B cell (primary cell): Measurements from ENCODE around the gene SLC9A7. TPM values are rescaled to one million over a fixed set of nuclear protein-coding genes. Genes with fewer than 3 reads are reported as not detected.

ENCODE experiments used
- ATAC-seq: fragments of 200-7000 bp; cut with Tn5 transposase; one replicate; pipeline ENCODE4 v1.10.0; 2021; ENCODE audit warnings: low read depth, mild to moderate bottlenecking, moderate number of reproducible peaks, moderate library complexity
- CTCF ChIA-PET: fragments of 350-600 bp; sonication (Branson Sonifier 250); formaldehyde crosslinking; loops from one replicate; lab custom pipeline; 2021; ENCODE audit warnings: antibody characterized with exemption, inconsistent platforms; lab: Charles Lee
- POLR2A ChIA-PET: fragments of 350-600 bp; sonication (Branson Sonifier 250); formaldehyde crosslinking; loops from one replicate; lab custom pipeline; 2021; ENCODE audit warnings: antibody characterized with exemption; lab: Charles Lee
- DNase-seq: peaks from one replicate; pipeline ENCODE4 v3.0.0; 2013
- H2AFZ ChIP-seq: 2 replicates; pipeline ENCODE4 v1.6.1; 2012; ENCODE audit warnings: mild to moderate bottlenecking, low read depth, low read length; ENCODE audit not compliant: insufficient read depth, poor library complexity, severe bottlenecking
- H3K27ac ChIP-seq, 2 donors: 1 replicate in 1 of 2; 2 replicates in 1 of 2; pipeline ENCODE4 v1.5.1; 2012 to 2013; ENCODE audit warnings: low read length in 2 of 2, mild to moderate bottlenecking in 2 of 2, moderate library complexity in 1 of 2
- H3K27me3 ChIP-seq, 4 experiments: fragments of 200-600 bp in 1 of 4; sonication (generic) in 1 of 4; replicated peaks in 1 of 4; 1 replicate in 2 of 4; 2 replicates in 2 of 4; pipeline versions ENCODE4 v1.6.1 to v1.7.0; 2013 to 2016; ENCODE audit warnings: low read length in 3 of 4, mild to moderate bottlenecking in 2 of 4, mixed read lengths in 1 of 4, moderate library complexity in 1 of 4; ENCODE audit not compliant: insufficient read depth in 4 of 4, control insufficient read depth in 3 of 4; ENCODE audit errors: control extremely low read depth in 1 of 4
- H3K36me3 ChIP-seq, 2 experiments: replicated peaks in 1 of 2; 1 replicate in 1 of 2; 2 replicates in 1 of 2; pipeline versions ENCODE4 v1.6.1 to v1.7.1; 2013; ENCODE audit warnings: low read length in 1 of 2; ENCODE audit not compliant: insufficient read depth in 2 of 2, control insufficient read depth in 1 of 2; ENCODE audit errors: control extremely low read depth in 1 of 2, extremely low read depth in 1 of 2
- H3K4me1 ChIP-seq, 2 donors: fragments of 200-600 bp in 1 of 2; sonication (generic) in 1 of 2; 1 replicate in 1 of 2; 2 replicates in 1 of 2; pipeline versions ENCODE4 v1.5.1 to v1.6.1; 2013 to 2017; ENCODE audit warnings: low read length in 2 of 2; ENCODE audit not compliant: control insufficient read depth in 2 of 2, insufficient read depth in 2 of 2
- H3K4me2 ChIP-seq: replicated peaks from 2 replicates; pipeline ENCODE3; 2012; ENCODE audit warnings: mild to moderate bottlenecking, low read depth, low read length; ENCODE audit not compliant: poor library complexity, severe bottlenecking
- H3K4me3 ChIP-seq, 5 experiments: fragments of 200-600 bp in 1 of 5; sonication (generic) in 1 of 5; 1 replicate in 3 of 5; 2 replicates in 2 of 5; pipeline versions ENCODE4 v1.5.1 to v1.7.0; 2011 to 2016; ENCODE audit warnings: low read length in 4 of 5, mild to moderate bottlenecking in 4 of 5, low read depth in 2 of 5, control low read depth in 1 of 5, moderate library complexity in 1 of 5; ENCODE audit not compliant: insufficient read depth in 1 of 5; ENCODE audit errors: control extremely low read depth in 1 of 5, extremely low read depth in 1 of 5
- H3K79me2 ChIP-seq: fragments of 200-600 bp; sonication (generic); one replicate; pipeline ENCODE4 v1.6.0; 2016; ENCODE audit warnings: low read length; ENCODE audit not compliant: control insufficient read depth, insufficient read depth
- H3K9ac ChIP-seq: fragments of 200-600 bp; sonication (generic); 2 replicates; pipeline ENCODE4 v1.6.1; 2017; ENCODE audit warnings: mild to moderate bottlenecking, low read length, moderate library complexity
- H3K9me3 ChIP-seq, 3 donors: one replicate each; pipeline versions ENCODE4 v1.6.1 to v1.7.1; 2013; ENCODE audit warnings: low read length in 2 of 3; ENCODE audit not compliant: control insufficient read depth in 2 of 3, insufficient read depth in 1 of 3; ENCODE audit errors: control extremely low read depth in 1 of 3
- H4K20me1 ChIP-seq: 2 replicates; pipeline ENCODE4 v1.6.0; 2012; ENCODE audit warnings: mild to moderate bottlenecking, low read length; ENCODE audit not compliant: insufficient read depth, control insufficient read depth, poor library complexity, severe bottlenecking
- H3K27ac Mint-ChIP-seq: one replicate; pipeline ENCODE4 v1.8.0; 2021; ENCODE audit warnings: mixed read lengths
- H3K27me3 Mint-ChIP-seq: one replicate; pipeline ENCODE4 v1.8.0; 2021; ENCODE audit warnings: mixed read lengths
- H3K4me1 Mint-ChIP-seq: one replicate; pipeline ENCODE4 v1.8.0; 2021; ENCODE audit warnings: mixed read lengths
- H3K4me3 Mint-ChIP-seq: one replicate; pipeline ENCODE4 v1.8.0; 2021; ENCODE audit warnings: mixed read lengths
- H3K9me3 Mint-ChIP-seq: one replicate; pipeline ENCODE4 v1.8.0; 2022; ENCODE audit warnings: mixed read lengths; ENCODE audit not compliant: insufficient read depth
- EZH2 ChIP-seq: IDR thresholded peaks from 2 replicates; pipeline ENCODE4 v1.6.1; 2012; ENCODE audit warnings: borderline replicate concordance, low read depth, mild to moderate bottlenecking, moderate library complexity, low read length; ENCODE audit not compliant: insufficient read depth, poor library complexity, severe bottlenecking
- WGBS: methylation state at CpG from one replicate; pipeline ENCODE4 v1.1.5; 2013; ENCODE audit warnings: missing lambda C conversion rate; ENCODE audit not compliant: insufficient coverage; 5-methylcytosine and 5-hydroxymethylcytosine counted together
- intact Hi-C: fragments of 100-400 bp; cut with micrococcal nuclease; formaldehyde crosslinking; loops from one replicate; pipeline ENCODE4 v1.10.0; 2022
- polyA plus RNA-seq: library from polyadenylated mRNA; depleted of rRNA; stranded (reverse); fragments of >200 nt; gene quantifications from 2 replicates; pipeline ENCODE4 v1.2.3, GENCODE V29; 2012
- total RNA-seq, 2 donors: library from RNA; stranded (reverse); fragments of 120-200 nt in 1 of 2; gene quantifications; 1 replicate in 1 of 2; 2 replicates in 1 of 2; pipeline versions ENCODE4 v1.2.3 to v1.2.4, GENCODE V29; 2013 to 2022
- TF ChIP-seq, protein P1 (sequence below): fragments of 200-600 bp; IDR thresholded peaks from one replicate; pipeline ENCODE4 v1.8.0; 2022; ENCODE audit warnings: antibody characterized with exemption, mild to moderate bottlenecking

The SLC9A7 gene
- total and polyA plus RNA-seq, 2 donors (not counting 1 experiment from before 2014, with no cell fraction given): 24.9 to 53.2 TPM

- Mint-ChIP-seq H3K27ac (no peak overlapping the region), H3K4me1 (peaks cover 6% of the 10 kb centered on the region), H3K9me3 (no peaks in the 10 kb centered on the region), H3K27me3 (no peaks in the 10 kb centered on the region), H3K4me3 (no peak overlapping the region)
- ATAC-seq (no peak), DNase-seq (no peak)
- Histone ChIP-seq H3K4me3 (no peak overlapping the region), H3K9ac (no peak overlapping the region), H3K9me3 (no peaks in the 10 kb centered on the region), H3K27ac (no peak overlapping the region), H4K20me1 (no peaks in the 10 kb centered on the region), H2AFZ (no peak overlapping the region), H3K4me1 (no peaks in the 10 kb centered on the region), H3K27me3 (no peaks in the 10 kb centered on the region), H3K36me3 (peaks cover 0 to 31% of the 10 kb centered on the region in 2 experiments), H3K79me2 (peaks cover 17% of the 10 kb centered on the region), H3K4me2 (no peak overlapping the region)
- intact Hi-C loops: no loop called here
- POLR2A ChIA-PET: no interaction called here
- TF ChIP-seq, protein P1, sequence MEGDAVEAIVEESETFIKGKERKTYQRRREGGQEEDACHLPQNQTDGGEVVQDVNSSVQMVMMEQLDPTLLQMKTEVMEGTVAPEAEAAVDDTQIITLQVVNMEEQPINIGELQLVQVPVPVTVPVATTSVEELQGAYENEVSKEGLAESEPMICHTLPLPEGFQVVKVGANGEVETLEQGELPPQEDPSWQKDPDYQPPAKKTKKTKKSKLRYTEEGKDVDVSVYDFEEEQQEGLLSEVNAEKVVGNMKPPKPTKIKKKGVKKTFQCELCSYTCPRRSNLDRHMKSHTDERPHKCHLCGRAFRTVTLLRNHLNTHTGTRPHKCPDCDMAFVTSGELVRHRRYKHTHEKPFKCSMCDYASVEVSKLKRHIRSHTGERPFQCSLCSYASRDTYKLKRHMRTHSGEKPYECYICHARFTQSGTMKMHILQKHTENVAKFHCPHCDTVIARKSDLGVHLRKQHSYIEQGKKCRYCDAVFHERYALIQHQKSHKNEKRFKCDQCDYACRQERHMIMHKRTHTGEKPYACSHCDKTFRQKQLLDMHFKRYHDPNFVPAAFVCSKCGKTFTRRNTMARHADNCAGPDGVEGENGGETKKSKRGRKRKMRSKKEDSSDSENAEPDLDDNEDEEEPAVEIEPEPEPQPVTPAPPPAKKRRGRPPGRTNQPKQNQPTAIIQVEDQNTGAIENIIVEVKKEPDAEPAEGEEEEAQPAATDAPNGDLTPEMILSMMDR: no peak
- CTCF ChIA-PET: no interaction called here
- WGBS: no CpG with 5 or more reads among the region's 2 CpGs
Measured at GRCh38 chrX:46666831-46667230, 92.1 kb downstream of the SLC9A7 start.

GRCh38 chrX:46665232-46666152, 93.4 kb downstream of the SLC9A7 start:
- peak overlapping the region; percentile 56 for H3K27ac Mint-ChIP-seq
- intact Hi-C loops: no loop called here

More at GRCh38 chrX:46665232-46666152, 93.4 kb downstream of the SLC9A7 start:
- H3K9me3 Mint-ChIP-seq: no peaks in the 10 kb centered on the region
- no peaks in the 10 kb centered on the region for H3K27me3 Mint-ChIP-seq
- H3K4me3 ChIP-seq: no peak overlapping the region
- H2AFZ ChIP-seq: no peak overlapping the region
- no peaks in the 10 kb centered on the region for H4K20me1 ChIP-seq
- TF ChIP-seq, protein P1: no peak
- no peak for TF ChIP-seq EZH2
- H3K27me3 ChIP-seq: no peaks in the 10 kb centered on the region
- peaks cover 6% of the 10 kb centered on the region for H3K4me1 Mint-ChIP-seq
- 100% methylated on average over 1 of the region's 3 CpGs for WGBS
- H3K4me2 ChIP-seq: no peak overlapping the region
- no peak overlapping the region for H3K27ac ChIP-seq
- H3K4me3 Mint-ChIP-seq: no peak overlapping the region
- H3K9me3 ChIP-seq: no peaks in the 10 kb centered on the region
- H3K36me3 ChIP-seq: peaks cover 0 to 26% of the 10 kb centered on the region in 2 experiments
- ChIA-PET POLR2A (no interaction called here), CTCF (no interaction called here)
- ATAC-seq: no peak
- no peaks in the 10 kb centered on the region for H3K4me1 ChIP-seq
- DNase-seq: no peak
- no peak overlapping the region for H3K9ac ChIP-seq
- H3K79me2 ChIP-seq: peaks cover 19% of the 10 kb centered on the region
